HG02870 (cell line): Measurements from ENCODE around the gene FAM50B.

ENCODE experiments used
- ATAC-seq: cut with Tn5 transposase; IDR thresholded peaks from one replicate; pipeline ENCODE4 v1.9.1; 2021; ENCODE audit warnings: mild to moderate bottlenecking, moderate library complexity; ENCODE audit not compliant: unreplicated experiment

FAM50B gene

GRCh38 chr6:3891883-3892282, 42.7 kb downstream of the FAM50B start:
- no peak for ATAC-seq

GRCh38 chr6:3892603-3893002, 43.4 kb downstream of the FAM50B start:
- no peak for ATAC-seq

GRCh38 chr6:3893487-3893886, 44.3 kb downstream of the FAM50B start:
- ATAC-seq: no peak

GRCh38 chr6:3893917-3894316, 44.7 kb downstream of the FAM50B start:
- ATAC-seq: no peak

GRCh38 chr6:3894590-3895311, 45.6 kb downstream of the FAM50B start:
- ATAC-seq: no peak

GRCh38 chr6:3895312-3895653, 46.1 kb downstream of the FAM50B start:
- no peak for ATAC-seq

GRCh38 chr6:3895805-3896204, 46.6 kb downstream of the FAM50B start:
- no peak for ATAC-seq

- ATAC-seq: no peak
Observed at GRCh38 chr6:3898265-3898994, 49.3 kb downstream of the FAM50B start.

- ATAC-seq: no peak
Observed at GRCh38 chr6:3899061-3899460, 49.9 kb downstream of the FAM50B start.

GRCh38 chr6:3899970-3900439, 50.8 kb downstream of the FAM50B start:
- no peak for ATAC-seq
